Neural progenitor cell (in vitro differentiated cells): ENCODE measurements around the gene FAM221B. TPM values are rescaled to one million over a fixed set of nuclear protein-coding genes. Genes with fewer than 3 reads are reported as not detected.

Experiments used
- DNase-seq: peaks from one replicate; pipeline ENCODE4 v3.0.0-alpha.2; 2016; ENCODE audit warnings: low spot score
- H2AFZ ChIP-seq: fragments of 200-600 bp; sonication (generic); replicated peaks from 2 replicates; pipeline ENCODE4 v1.6.1; 2016; ENCODE audit warnings: antibody characterized with exemption
- H3F3A ChIP-seq: fragments of 200-600 bp; sonication (generic); 2 replicates; pipeline ENCODE4 v1.6.1; 2016; ENCODE audit warnings: antibody characterized with exemption, low read depth
- H3K27ac ChIP-seq: fragments of 200-600 bp; sonication (generic); 2 replicates; pipeline ENCODE4 v1.5.1; 2016; ENCODE audit warnings: mild to moderate bottlenecking
- H3K27me3 ChIP-seq: fragments of 200-600 bp; sonication (generic); 2 replicates; pipeline ENCODE4 v1.6.1; 2016; ENCODE audit warnings: mild to moderate bottlenecking, moderate library complexity
- H3K36me3 ChIP-seq: fragments of 200-600 bp; sonication (generic); 2 replicates; pipeline ENCODE4 v1.5.1; 2016
- H3K4me1 ChIP-seq: fragments of 200-600 bp; sonication (generic); 2 replicates; pipeline ENCODE4 v1.6.1; 2016; ENCODE audit warnings: mixed run types
- H3K4me2 ChIP-seq: fragments of 200-600 bp; sonication (generic); 2 replicates; pipeline ENCODE4 v1.6.1; 2016
- H3K4me3 ChIP-seq: fragments of 200-600 bp; sonication (generic); 2 replicates; pipeline ENCODE4 v1.5.1; 2016
- H3K79me2 ChIP-seq: fragments of 200-600 bp; sonication (generic); 2 replicates; pipeline ENCODE4 v1.6.1; 2016; ENCODE audit warnings: low read depth
- H3K9ac ChIP-seq: fragments of 200-600 bp; sonication (generic); 2 replicates; pipeline ENCODE4 v1.6.1; 2016
- H3K9me3 ChIP-seq: fragments of 200-600 bp; sonication (generic); 2 replicates; pipeline ENCODE4 v1.5.1; 2016; ENCODE audit warnings: low read depth
- H4K20me1 ChIP-seq: fragments of 200-600 bp; sonication (generic); 2 replicates; pipeline ENCODE4 v1.6.1; 2016; ENCODE audit warnings: low read depth
- H3K27ac Mint-ChIP-seq: 3 replicates; pipeline ENCODE4 v1.8.0; 2021; ENCODE audit warnings: mixed read lengths
- H3K27me3 Mint-ChIP-seq: 2 replicates; pipeline ENCODE4 v1.8.0; 2022; ENCODE audit warnings: low read depth, mild to moderate bottlenecking, inconsistent platforms, moderate library complexity, mixed read lengths; ENCODE audit not compliant: insufficient read depth
- H3K36me3 Mint-ChIP-seq: 3 replicates; pipeline ENCODE4 v1.8.0; 2021; ENCODE audit warnings: mixed read lengths
- H3K4me1 Mint-ChIP-seq: 3 replicates; pipeline ENCODE4 v1.8.0; 2021; ENCODE audit warnings: mixed read lengths
- H3K4me3 Mint-ChIP-seq: 3 replicates; pipeline ENCODE4 v1.8.0; 2021; ENCODE audit warnings: mild to moderate bottlenecking, moderate library complexity, mixed read lengths
- H3K9me3 Mint-ChIP-seq: 3 replicates; pipeline ENCODE4 v1.8.0; 2020; ENCODE audit warnings: mixed read lengths
- CTCF ChIP-seq: fragments of 200-600 bp; sonication (generic); IDR thresholded peaks from 2 replicates; pipeline ENCODE4 v1.5.1; 2017; ENCODE audit warnings: antibody characterized with exemption, mild to moderate bottlenecking
- EZH2 ChIP-seq: fragments of 200-600 bp; sonication (generic); IDR thresholded peaks from 2 replicates; pipeline ENCODE4 v1.6.1; 2017; ENCODE audit warnings: antibody characterized with exemption, mild to moderate bottlenecking, moderate library complexity
- EZH2phosphoT487 ChIP-seq: fragments of 200-600 bp; sonication (generic); IDR thresholded peaks from 2 replicates; pipeline ENCODE4 v1.6.1; 2017; ENCODE audit warnings: antibody characterized with exemption
- total RNA-seq: library from RNA; depleted of rRNA; stranded (reverse); fragments of >200 nt; gene quantifications from 2 replicates; pipeline ENCODE4 v1.2.3, GENCODE V29; 2015; ENCODE audit warnings: low replicate concordance

The FAM221B gene
- total RNA-seq, 1 donor from 2014 or later, result not detected

- Mint-ChIP-seq H3K27ac (peak overlapping the region; percentile 88), H3K9me3 (no peaks in the 10 kb centered on the region), H3K4me3 (no peak overlapping the region), H3K27me3 (peaks cover 6% of the 10 kb centered on the region), H3K4me1 (peaks cover 17% of the 10 kb centered on the region), H3K36me3 (no peaks in the 10 kb centered on the region)
- Histone ChIP-seq H3K4me2 (no peak overlapping the region), H3K36me3 (no peaks in the 10 kb centered on the region), H3K4me1 (peaks cover 8% of the 10 kb centered on the region), H3K4me3 (no peak overlapping the region), H3K79me2 (no peaks in the 10 kb centered on the region), H3K9ac (no peak overlapping the region), H3K9me3 (no peaks in the 10 kb centered on the region), H4K20me1 (no peaks in the 10 kb centered on the region), H3K27ac (no peak overlapping the region), H3K27me3 (no peaks in the 10 kb centered on the region), H3F3A (peaks cover 6% of the 10 kb centered on the region), H2AFZ (no peak overlapping the region)
- DNase-seq, result no peak
- TF ChIP-seq CTCF (no peak), EZH2phosphoT487 (no peak), EZH2 (no peak)
Observed at GRCh38 chr9:35790025-35790384, 38.5 kb downstream of the FAM221B start.

- peaks cover 8% of the 10 kb centered on the region for H3K4me1 ChIP-seq
- H4K20me1 ChIP-seq, result no peaks in the 10 kb centered on the region
- no peak for DNase-seq
- no peak overlapping the region for H3K4me2 ChIP-seq
- no peaks in the 10 kb centered on the region for H3K9me3 Mint-ChIP-seq
- no peak overlapping the region for H3K27ac Mint-ChIP-seq
- no peaks in the 10 kb centered on the region for H3K9me3 ChIP-seq
- H2AFZ ChIP-seq, result no peak overlapping the region
- peaks cover 6% of the 10 kb centered on the region for H3F3A ChIP-seq
- H3K9ac ChIP-seq, result no peak overlapping the region
- H3K4me1 Mint-ChIP-seq, result peaks cover 17% of the 10 kb centered on the region
- no peaks in the 10 kb centered on the region for H3K36me3 ChIP-seq
- H3K4me3 Mint-ChIP-seq, result no peak overlapping the region
- no peak overlapping the region for H3K4me3 ChIP-seq
- peaks cover 6% of the 10 kb centered on the region for H3K27me3 Mint-ChIP-seq
- no peaks in the 10 kb centered on the region for H3K27me3 ChIP-seq
- no peak overlapping the region for H3K27ac ChIP-seq
- H3K79me2 ChIP-seq, result no peaks in the 10 kb centered on the region
- no peaks in the 10 kb centered on the region for H3K36me3 Mint-ChIP-seq
- no peak for TF ChIP-seq CTCF
- no peak for TF ChIP-seq EZH2
- TF ChIP-seq EZH2phosphoT487, result no peak
Observed at GRCh38 chr9:35789541-35789940, 39.0 kb downstream of the FAM221B start.

- TF ChIP-seq EZH2phosphoT487 (no peak), EZH2 (no peak), CTCF (no peak)
- no peak for DNase-seq
- Histone ChIP-seq H3K36me3 (no peaks in the 10 kb centered on the region), H3K9ac (no peak overlapping the region), H3K27me3 (no peaks in the 10 kb centered on the region), H3K4me2 (no peak overlapping the region), H3K4me1 (no peaks in the 10 kb centered on the region), H3F3A (no peaks in the 10 kb centered on the region), H3K4me3 (no peak overlapping the region), H4K20me1 (peaks cover 4% of the 10 kb centered on the region), H3K9me3 (no peaks in the 10 kb centered on the region), H2AFZ (no peak overlapping the region), H3K27ac (no peak overlapping the region), H3K79me2 (no peaks in the 10 kb centered on the region)
- Mint-ChIP-seq H3K4me3 (no peak overlapping the region), H3K27me3 (peaks cover 2% of the 10 kb centered on the region), H3K4me1 (peaks cover 2% of the 10 kb centered on the region), H3K36me3 (peaks cover 4% of the 10 kb centered on the region), H3K27ac (no peak overlapping the region), H3K9me3 (no peaks in the 10 kb centered on the region)
Observed at GRCh38 chr9:35783418-35783817, 45.1 kb downstream of the FAM221B start.
